BLaER1 treated with 17β-estradiol and CSF1 and Interleukin-3, amounts not matched to agents 10 nM and 100 nM (cell line): ENCODE measurements around the gene KRT15.

ENCODE experiments used
- H3K27ac ChIP-seq, 11 experiments: shearing (Covaris generic); formaldehyde crosslinking; 2 replicates each; pipeline ENCODE4 v1.8.1; 2022
- H3K27me3 ChIP-seq, 11 experiments: shearing (Covaris generic); formaldehyde crosslinking; 2 replicates each; pipeline ENCODE4 v1.8.1; 2022
- H3K36me3 ChIP-seq, 11 experiments: shearing (Covaris generic); formaldehyde crosslinking; 2 replicates each; pipeline ENCODE4 v1.8.1; 2022
- H3K4me1 ChIP-seq, 10 experiments: shearing (Covaris generic); formaldehyde crosslinking; 2 replicates each; pipeline ENCODE4 v1.8.1; 2022
- H3K4me2 ChIP-seq, 11 experiments: shearing (Covaris generic); formaldehyde crosslinking; 2 replicates each; pipeline ENCODE4 v1.8.1; 2022
- H3K4me3 ChIP-seq, 10 experiments: shearing (Covaris generic); formaldehyde crosslinking; 2 replicates each; pipeline ENCODE4 v1.8.1; 2022
- H3K9ac ChIP-seq, 11 experiments: shearing (Covaris generic); formaldehyde crosslinking; 2 replicates each; pipeline ENCODE4 v1.8.1; 2022
- H3K9me3 ChIP-seq, 11 experiments: shearing (Covaris generic); formaldehyde crosslinking; replicated peaks in 1 of 11; 2 replicates each; pipeline ENCODE4 v1.8.1; 2022
- H4K20me1 ChIP-seq, 11 experiments: shearing (Covaris generic); formaldehyde crosslinking; 2 replicates each; pipeline ENCODE4 v1.8.1; 2022
- Cebpa-rat ChIP-seq, 11 experiments: shearing (Covaris generic); IDR thresholded peaks; 2 replicates each; pipeline ENCODE4 v1.8.1; 2022

KRT15 gene

GRCh38 chr17:41492351-41492750 lies 26.3 kb downstream of the KRT15 start:
- Histone ChIP-seq H3K4me1 (peaks cover 13 to 61% (median 32%) of the 10 kb centered on the region in 10 experiments), H3K36me3 (no peaks in the 10 kb centered on the region)
- no peak for TF ChIP-seq Cebpa-rat (IDR thresholded peaks at IDR 0.05)

GRCh38 chr17:41491476-41491875 lies 27.2 kb downstream of the KRT15 start:
- Histone ChIP-seq H3K36me3 (no peaks in the 10 kb centered on the region), H3K4me3 (no peak overlapping the region), H3K27me3 (no peaks in the 10 kb centered on the region), H3K9ac (no peak overlapping the region), H3K27ac (no peak overlapping the region; a peak in 2 of 22 replicates), H3K4me2 (peak overlapping the region in 2 of 11 experiments; percentile 53 to 63; a peak in 3 of 22 replicates), H3K9me3 (no peaks in the 10 kb centered on the region), H4K20me1 (no peaks in the 10 kb centered on the region), H3K4me1 (peaks cover 4 to 53% (median 23%) of the 10 kb centered on the region in 10 experiments; a peak in 17 of 20 replicates)
- TF ChIP-seq Cebpa-rat (IDR thresholded peaks at IDR 0.05): no peak

More at GRCh38 chr17:41492351-41492750, 26.3 kb downstream of the KRT15 start:
- Histone ChIP-seq H3K27ac (peak overlapping the region in 3 of 11 experiments; percentile 18 to 40 (median 21); a peak in 5 of 22 replicates), H3K27me3 (no peaks in the 10 kb centered on the region), H3K9ac (no peak overlapping the region), H3K4me3 (no peak overlapping the region), H3K4me2 (peak overlapping the region in 5 of 11 experiments; percentile 23 to 63 (median 52); a peak in 10 of 22 replicates), H3K9me3 (no peaks in the 10 kb centered on the region), H4K20me1 (no peaks in the 10 kb centered on the region)

GRCh38 chr17:41490000-41490990 lies 28.4 kb downstream of the KRT15 start:
- Histone ChIP-seq H3K9me3 (no peaks in the 10 kb centered on the region), H3K4me1 (peaks cover 4 to 49% (median 20%) of the 10 kb centered on the region in 10 experiments; a peak in 16 of 20 replicates), H3K4me3 (no peak overlapping the region), H3K9ac (peak overlapping the region in 2 of 11 experiments; percentile 7 to 50; a peak in 3 of 22 replicates), H3K27me3 (no peaks in the 10 kb centered on the region), H3K36me3 (no peaks in the 10 kb centered on the region), H3K4me2 (peak overlapping the region in 10 of 11 experiments; percentile 12 to 79 (median 52); a peak in 17 of 22 replicates), H3K27ac (peak overlapping the region in 4 of 11 experiments; percentile 6 to 71 (median 62); a peak in 7 of 22 replicates), H4K20me1 (no peaks in the 10 kb centered on the region)
- no peak for TF ChIP-seq Cebpa-rat (IDR thresholded peaks at IDR 0.05)

- peak within 1 kb of the TSS in 4 of 11 experiments; percentile 6 to 71 (median 62); a peak in 7 of 22 replicates for H3K27ac ChIP-seq
- no peaks in the 10 kb centered on the region for H3K27me3 ChIP-seq
- no peak within 1 kb of the TSS for H3K4me3 ChIP-seq
- peak within 1 kb of the TSS in 2 of 11 experiments; percentile 7 to 50; a peak in 3 of 22 replicates for H3K9ac ChIP-seq
- no peaks in the 10 kb centered on the region for H3K9me3 ChIP-seq
- H3K4me1 ChIP-seq: peaks cover 4 to 45% (median 16%) of the 10 kb centered on the region in 10 experiments; a peak in 16 of 20 replicates
- H3K36me3 ChIP-seq: no peaks in the 10 kb centered on the region
- TF ChIP-seq Cebpa-rat (IDR thresholded peaks at IDR 0.05): no peak
- no peaks in the 10 kb centered on the region for H4K20me1 ChIP-seq
- H3K4me2 ChIP-seq: peak within 1 kb of the TSS in 10 of 11 experiments; percentile 12 to 79 (median 52); a peak in 17 of 22 replicates
Observed at GRCh38 chr17:41489531-41489930, 29.2 kb downstream of the KRT15 start, which contains the start of gene KRT36. KRT36 (minus strand) TSS chr17:41489910; CDS start chr17:41489864, 46 bp downstream.

- Histone ChIP-seq H3K9ac (no peak overlapping the region), H3K27ac (no peak overlapping the region), H3K4me3 (no peak overlapping the region), H3K36me3 (no peaks in the 10 kb centered on the region), H3K27me3 (no peaks in the 10 kb centered on the region), H3K4me1 (peaks cover 4 to 28% (median 11%) of the 10 kb centered on the region in 10 experiments; a peak in 16 of 20 replicates), H4K20me1 (no peaks in the 10 kb centered on the region), H3K4me2 (no peak overlapping the region), H3K9me3 (no peaks in the 10 kb centered on the region)
- no peak for TF ChIP-seq Cebpa-rat (IDR thresholded peaks at IDR 0.05)
Observed at GRCh38 chr17:41486809-41487530, 31.7 kb downstream of the KRT15 start.

GRCh38 chr17:41486316-41486715 lies 32.4 kb downstream of the KRT15 start:
- no peak overlapping the region for H3K9ac ChIP-seq
- H4K20me1 ChIP-seq: no peaks in the 10 kb centered on the region
- H3K4me3 ChIP-seq: no peak overlapping the region
- H3K27me3 ChIP-seq: no peaks in the 10 kb centered on the region
- H3K27ac ChIP-seq: no peak overlapping the region
- H3K4me1 ChIP-seq: peaks cover 4 to 21% (median 11%) of the 10 kb centered on the region in 10 experiments; a peak in 16 of 20 replicates
- no peak for TF ChIP-seq Cebpa-rat (IDR thresholded peaks at IDR 0.05)
- H3K36me3 ChIP-seq: no peaks in the 10 kb centered on the region
- H3K9me3 ChIP-seq: no peaks in the 10 kb centered on the region
- H3K4me2 ChIP-seq: no peak overlapping the region

GRCh38 chr17:41484920-41485904 lies 33.5 kb downstream of the KRT15 start:
- Histone ChIP-seq H3K27ac (no peak overlapping the region), H3K4me2 (no peak overlapping the region), H3K9me3 (no peaks in the 10 kb centered on the region), H3K27me3 (no peaks in the 10 kb centered on the region), H3K9ac (no peak overlapping the region), H3K4me1 (peaks cover 3 to 14% (median 8%) of the 10 kb centered on the region in 10 experiments; a peak in 16 of 20 replicates), H3K4me3 (no peak overlapping the region), H3K36me3 (no peaks in the 10 kb centered on the region), H4K20me1 (no peaks in the 10 kb centered on the region)
- TF ChIP-seq Cebpa-rat (IDR thresholded peaks at IDR 0.05): no peak
